ENCODE results near the gene SRPK1. TPM values are rescaled to one million over a fixed set of nuclear protein-coding genes. Genes with fewer than 3 reads are reported as not detected.

SRPK1 gene
- total RNA-seq, 1 donor, result 36.6 TPM

Other genes with a start within 250 kb of the SRPK1 start
- 5.1 and 6.2 TPM in 2 replicates for gene FKBP5, start 232.2 kb downstream of the SRPK1 start, total RNA-seq
- 0.36 and 0.59 TPM in 2 replicates for gene ARMC12, start 184.1 kb downstream of the SRPK1 start, total RNA-seq
- not detected in 2 replicates for gene CLPSL2, start 144.5 kb downstream of the SRPK1 start, total RNA-seq
- gene CLPSL1, start 140.1 kb downstream of the SRPK1 start, total RNA-seq, result not detected in 2 replicates
- not detected in 2 replicates for gene CLPS, start 123.8 kb downstream of the SRPK1 start, total RNA-seq
- not detected in 2 replicates for gene LHFPL5, start 115.7 kb downstream of the SRPK1 start, total RNA-seq
- under 0.01 TPM in 1 of 2 replicates, not detected in the other for gene SLC26A8, start 103.5 kb upstream of the SRPK1 start, total RNA-seq
- gene MAPK14, start 106.7 kb upstream of the SRPK1 start, total RNA-seq, result 86.0 and 90.5 TPM in 2 replicates
- 4.3 and 6.8 TPM in 2 replicates for gene MAPK13, start 209.4 kb upstream of the SRPK1 start, total RNA-seq

Measured in osteoblast (primary cell).